GM18873 (cell line): ENCODE results near the gene PACS2.
"Not testable (repeated sequence)": the region's sequence is repeated elsewhere in the genome, so short reads cannot be mapped to it uniquely, and the experiment has no call there.

ENCODE experiments used
- ATAC-seq: cut with Tn5 transposase; IDR thresholded peaks from one replicate; pipeline ENCODE4 v1.9.1; 2021; ENCODE audit warnings: mild to moderate bottlenecking, moderate library complexity, moderate number of reproducible peaks; ENCODE audit not compliant: unreplicated experiment, low FRiP score

Gene PACS2

DNA sequence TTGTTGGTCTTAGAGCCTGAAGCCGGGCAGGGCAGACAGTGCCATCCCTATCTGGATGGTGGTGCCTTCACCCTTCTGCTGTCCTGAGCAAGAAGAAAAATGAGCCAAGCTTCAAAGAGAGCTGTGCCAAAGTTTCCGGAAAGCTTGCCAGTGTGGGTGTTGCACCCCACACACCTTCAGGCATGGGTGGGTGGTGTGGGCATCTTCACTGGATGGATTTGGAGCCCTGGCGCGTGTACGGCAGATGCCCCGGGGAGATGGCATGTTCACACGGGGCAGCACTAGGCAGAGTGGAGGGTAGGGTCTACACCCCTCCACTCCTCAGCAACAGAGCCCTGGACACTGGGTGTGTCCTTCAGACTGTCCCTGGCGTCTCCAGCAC, 33.0 kb downstream of the PACS2 start:
- no peak for ATAC-seq

DNA sequence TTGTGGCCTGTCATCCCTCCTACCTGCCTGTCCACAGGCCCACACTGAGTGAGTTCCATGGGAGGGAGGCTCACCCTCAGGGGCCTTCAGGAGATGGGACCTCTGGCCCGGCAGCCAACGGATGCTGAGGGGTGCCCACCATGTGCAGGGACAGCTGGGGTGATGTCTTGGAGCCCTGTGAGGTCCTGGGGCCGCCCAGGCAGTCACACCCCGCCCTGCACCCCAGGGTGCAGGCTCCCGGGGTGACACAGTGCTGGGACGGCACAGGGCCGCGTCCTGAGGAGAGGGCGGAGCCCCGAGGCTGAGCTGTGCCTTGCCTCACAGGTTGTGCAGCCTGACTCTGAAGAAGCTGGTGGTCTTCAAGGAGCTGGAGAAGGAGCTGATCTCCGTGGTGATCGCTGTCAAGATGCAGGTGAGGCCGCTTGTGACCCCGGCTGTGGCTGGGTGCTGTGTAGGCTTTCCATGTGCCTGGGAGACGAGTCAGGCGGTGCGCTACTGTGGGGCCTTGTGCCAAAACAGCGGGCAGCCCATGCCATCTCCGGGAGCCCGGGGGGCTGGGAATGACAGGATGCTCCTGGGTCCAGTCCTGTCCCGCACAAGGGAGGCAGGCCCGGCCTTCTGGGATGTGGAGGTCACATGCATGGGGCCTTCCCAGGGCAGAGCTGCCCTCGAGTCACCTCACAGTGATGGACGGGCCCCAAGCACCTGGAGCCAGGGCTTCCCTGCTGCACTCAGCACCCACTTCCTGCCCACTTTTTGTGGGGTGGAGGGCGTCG, 33.8 kb downstream of the PACS2 start:
- no peak for ATAC-seq

DNA sequence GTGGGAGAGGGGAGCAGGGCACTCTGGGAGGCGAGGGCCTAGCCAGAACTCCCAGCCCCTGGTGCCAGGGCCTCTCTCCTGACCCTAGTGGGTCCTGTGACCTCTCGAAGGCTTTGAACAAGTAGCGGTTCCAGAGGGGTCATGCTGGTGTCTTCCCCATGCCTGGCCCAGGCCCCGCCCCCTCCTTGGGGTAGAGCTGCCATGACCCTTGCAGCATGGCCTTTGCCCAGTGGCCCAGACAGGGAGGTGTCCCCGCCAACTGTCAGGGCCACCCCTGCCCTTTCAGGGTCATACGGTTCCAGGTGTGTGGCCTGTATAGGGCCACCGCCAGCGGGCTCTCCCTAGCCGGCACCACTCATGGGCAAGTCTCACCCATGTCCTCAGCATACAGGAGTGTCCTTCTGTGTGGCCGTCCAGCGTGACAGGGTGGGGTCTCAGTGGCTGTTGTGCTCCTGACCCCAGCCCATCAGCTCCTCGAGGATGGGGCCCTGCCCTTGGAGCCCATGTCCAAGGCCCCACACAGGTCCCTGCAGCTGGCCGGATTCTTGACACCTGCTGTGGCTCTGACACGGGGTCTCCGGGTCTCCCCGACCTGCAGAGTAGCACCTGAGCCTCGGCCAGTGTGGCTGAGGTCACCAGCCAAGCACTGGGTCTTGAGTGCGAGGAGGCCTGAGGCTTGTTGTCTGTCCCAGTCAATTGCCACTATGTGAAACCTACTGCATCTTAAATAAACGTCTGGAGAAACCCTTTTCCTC, 34.6 kb downstream of the PACS2 start:
- ATAC-seq = no peak

DNA sequence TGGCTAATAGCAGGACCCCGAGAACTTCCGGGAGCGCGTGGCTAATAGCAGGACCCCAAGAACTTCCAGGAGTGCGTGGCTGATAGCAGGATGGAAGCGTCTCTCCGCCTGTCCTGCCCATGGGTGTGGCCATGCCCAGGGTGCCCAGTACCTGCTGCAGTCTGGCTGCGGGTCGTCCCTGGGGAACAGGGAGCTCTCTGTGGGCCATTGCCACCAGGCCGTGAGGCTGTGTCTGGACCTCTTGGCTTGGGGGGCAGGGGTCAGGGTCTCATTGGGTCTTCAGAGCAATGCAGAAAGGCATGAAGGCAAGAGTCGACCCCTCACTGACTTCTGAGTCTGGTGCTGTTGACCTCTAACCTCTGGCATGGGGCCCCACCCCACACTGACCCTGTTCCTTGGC, 35.4 kb downstream of the PACS2 start:
- no peak for ATAC-seq

DNA sequence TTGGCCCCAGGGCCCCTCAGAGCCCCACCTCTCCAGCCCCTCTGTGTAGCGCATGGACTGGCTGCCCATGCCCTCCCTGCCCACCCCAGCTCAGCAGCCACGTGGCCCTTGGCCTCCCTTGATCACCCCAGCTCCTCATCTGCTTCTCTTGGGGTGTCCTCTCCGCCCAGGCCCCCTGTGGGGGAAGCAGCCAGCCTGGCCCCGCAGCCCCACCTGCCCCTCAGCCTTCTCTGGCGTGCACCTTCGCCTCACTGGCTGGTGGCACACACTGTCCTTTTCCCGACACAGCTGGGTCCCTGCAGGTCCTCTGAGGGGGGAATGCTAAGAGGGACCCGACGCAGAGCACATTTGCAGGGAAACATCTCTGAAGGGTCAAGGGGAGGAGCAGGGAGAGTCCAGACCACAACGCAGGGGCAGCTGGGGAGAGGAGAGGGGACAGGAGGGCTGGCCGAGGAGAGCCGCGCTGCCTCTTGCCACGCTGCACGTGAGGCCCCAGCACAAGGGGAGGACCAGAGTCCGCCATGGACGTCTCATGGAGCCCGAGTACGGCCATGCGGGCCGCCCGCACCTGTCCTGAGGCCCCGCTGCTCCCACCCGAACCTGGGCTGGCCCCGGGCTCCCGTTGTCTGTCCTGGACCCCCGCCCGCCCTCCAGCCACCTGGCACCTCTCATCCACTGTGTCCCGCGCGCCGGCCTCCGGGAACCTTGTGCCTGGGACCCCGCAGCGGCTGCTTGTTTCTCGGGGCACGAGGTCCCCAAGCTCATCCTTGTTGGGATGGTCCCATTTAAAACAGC, 36.1 kb downstream of the PACS2 start:
- no peak for ATAC-seq

DNA sequence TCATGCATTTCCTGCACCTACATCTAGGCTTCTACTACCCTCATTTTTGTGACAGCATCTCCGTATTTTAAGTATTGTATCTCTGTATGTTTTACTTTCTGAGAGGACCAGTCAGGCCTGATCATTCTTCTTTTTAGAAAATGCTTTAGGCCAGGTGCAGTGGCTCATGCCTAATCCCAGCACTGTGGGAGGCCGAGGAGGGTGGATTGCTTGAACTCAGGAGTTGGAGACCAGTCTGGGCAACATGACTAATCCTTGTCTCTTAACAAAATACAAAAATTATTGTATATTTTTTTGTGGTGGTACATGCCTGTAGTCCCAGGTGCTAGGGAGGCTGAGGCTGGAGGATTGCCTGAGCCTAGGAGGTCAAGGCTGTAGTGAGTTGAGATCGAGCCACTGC, 36.9 kb downstream of the PACS2 start:
- no peak for ATAC-seq

DNA sequence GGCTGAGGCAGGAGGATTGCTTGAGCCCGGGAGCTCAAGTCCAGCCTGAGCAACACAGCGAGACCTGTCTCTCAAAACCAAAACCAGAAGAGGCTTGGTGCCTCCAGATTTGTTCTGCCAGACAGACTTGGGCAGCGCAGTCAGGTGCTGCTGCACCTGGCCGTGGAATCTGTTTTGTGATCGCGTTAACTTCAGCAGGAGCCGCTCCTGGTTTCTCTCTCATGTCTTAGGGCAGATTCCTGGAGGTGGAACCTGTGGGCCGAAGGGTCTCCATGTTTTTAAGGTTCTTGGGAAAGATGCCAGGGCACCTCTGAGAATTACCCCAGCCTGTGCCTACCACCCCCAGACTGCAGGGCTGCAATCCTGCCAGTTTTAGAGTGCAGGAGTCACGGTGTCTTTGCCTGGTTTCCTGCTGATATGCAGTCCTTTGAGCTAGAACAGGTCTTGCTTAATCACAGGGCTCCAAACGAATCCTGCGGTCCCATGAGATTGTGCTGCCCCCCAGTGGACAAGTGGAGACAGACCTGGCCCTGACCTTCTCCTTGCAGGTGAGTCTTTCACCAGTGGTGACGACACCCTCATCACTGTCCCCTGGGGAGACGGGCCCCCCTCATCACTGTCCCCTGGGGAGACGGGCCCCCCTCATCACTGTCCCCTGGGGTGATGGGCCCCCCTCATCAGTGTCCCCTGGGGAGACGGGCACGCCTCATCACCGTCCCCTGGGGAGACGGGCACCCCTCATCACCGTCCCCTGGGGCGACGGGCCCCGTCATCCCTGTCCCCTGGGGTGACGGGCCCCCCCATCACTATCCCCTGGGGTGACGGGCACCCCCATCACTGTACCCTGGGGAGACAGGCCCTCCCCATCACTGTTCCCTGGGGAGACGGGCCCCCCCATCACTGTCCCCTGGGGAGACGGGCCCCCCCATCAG, 37.6 kb downstream of the PACS2 start:
- no peak for ATAC-seq

DNA sequence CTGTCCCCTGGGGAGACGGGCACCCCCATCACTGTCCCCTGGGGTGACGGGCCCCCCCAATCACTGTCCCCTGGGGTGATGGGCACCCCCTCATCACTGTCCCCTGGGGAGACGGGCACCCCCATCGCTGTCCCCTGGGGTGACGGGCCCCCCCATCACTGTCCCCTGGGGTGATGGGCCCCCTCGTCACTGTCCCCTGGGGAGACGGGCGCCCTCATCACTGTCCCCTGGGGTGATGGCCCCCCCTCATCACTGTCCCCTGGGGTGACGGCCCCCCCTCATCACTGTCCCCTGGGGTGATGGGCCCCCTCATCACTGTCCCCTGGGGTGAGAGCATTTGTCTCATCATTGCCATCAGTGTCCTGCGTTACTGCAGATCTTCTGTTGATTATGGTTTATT, 38.6 kb downstream of the PACS2 start:
- no peak for ATAC-seq

DNA sequence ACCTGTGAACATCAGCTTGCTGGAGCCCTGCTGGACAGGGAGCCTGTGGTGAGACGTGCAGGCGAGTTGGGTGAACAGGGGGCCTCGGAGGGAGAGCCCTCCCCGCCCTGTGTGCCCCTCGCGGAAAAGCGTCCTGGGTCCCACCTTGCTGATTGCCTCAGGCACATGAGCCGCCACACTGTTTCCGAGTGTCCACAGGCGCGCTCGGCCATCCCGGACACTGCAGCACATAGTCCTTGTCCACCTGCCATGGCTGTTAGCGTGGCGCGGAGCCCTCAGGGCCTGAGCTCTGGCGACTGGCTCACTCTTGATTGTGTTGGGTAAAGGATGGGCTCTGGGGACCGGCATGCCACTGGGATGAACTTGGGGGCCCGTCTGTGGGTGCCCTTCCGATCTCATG, 40.0 kb downstream of the PACS2 start:
- no peak for ATAC-seq

DNA sequence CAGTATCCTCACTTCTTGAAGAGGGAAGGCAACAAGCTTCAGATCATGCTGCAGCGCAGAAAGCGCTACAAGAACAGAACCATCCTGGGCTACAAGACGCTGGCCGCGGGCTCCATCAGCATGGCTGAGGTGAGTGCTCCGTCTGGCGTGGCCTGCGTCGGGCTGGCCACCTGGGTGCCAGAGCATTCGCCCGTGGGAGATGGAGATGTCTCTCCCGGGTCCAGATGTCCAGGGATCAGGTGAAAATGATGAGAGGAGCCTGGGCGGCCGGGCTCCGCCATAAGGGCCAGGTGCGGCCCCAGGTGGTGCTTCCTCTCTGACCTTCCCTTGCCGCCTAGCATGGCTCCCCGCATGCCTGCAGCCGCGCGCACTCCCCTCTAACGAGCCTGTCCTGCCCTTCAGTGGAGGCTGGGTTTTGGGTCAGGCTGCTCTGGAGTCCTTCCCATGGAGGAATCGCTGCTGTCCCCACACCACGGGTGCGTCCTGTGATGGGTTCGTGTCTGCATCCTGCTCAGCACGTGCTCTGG, 40.6 kb downstream of the PACS2 start:
- no peak for ATAC-seq

DNA sequence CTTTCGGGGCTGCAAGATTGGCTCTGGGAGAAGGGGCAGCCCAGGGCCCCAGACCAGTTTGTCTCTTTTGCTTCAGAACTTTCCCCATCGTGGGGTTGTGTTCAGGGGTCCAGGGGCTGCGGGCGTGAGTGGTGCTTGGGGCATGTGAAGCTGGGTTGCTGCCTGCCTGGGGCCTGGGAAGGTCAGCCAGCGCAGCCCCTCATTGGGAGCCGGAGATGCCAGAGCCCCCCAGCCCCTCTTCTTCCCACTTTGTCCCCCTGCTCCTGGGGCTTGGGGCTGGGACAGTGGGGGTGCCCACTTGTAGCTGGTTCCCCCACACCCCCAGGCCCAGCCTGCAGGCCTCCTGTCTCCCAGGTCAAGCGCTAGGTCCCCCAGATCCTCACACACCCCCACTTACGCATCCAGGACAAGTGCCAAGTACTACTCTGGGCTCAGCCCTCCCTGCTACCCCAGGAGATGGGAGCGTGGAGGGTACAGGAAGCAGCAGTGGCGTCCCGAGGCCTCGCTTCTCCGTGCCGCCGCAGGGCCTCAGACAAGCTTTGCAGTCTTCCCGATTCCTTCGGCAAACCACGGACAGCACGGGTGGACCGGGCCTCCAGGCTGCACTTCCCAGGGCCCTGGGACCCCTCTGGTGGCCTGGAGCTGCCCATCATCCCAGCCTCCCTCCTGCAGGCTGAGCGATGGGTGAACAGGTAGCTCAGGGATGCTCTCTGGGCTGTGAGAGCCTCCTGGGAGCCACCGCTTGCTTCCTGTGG, 41.5 kb downstream of the PACS2 start:
- no peak for ATAC-seq

DNA sequence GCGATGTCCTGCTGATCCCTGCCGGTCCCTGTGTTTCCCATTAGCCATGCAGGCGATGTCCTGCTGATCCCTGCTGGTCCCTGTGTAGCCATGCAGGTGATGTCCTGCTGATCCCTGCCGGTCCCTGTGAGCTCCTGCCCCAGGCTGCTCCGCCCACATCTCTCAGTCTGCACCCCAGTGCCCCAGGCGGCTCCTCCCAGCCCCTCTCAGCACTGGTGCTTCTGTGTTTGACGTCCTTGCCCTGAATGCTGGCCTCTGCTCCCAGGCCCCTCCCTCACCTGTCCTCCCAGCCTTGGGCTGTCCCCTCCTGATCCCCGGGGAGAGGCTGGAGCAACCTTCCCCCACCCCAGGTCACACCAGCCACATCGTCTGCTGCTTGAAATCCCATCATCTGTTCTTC, 42.4 kb downstream of the PACS2 start:
- no peak for ATAC-seq

DNA sequence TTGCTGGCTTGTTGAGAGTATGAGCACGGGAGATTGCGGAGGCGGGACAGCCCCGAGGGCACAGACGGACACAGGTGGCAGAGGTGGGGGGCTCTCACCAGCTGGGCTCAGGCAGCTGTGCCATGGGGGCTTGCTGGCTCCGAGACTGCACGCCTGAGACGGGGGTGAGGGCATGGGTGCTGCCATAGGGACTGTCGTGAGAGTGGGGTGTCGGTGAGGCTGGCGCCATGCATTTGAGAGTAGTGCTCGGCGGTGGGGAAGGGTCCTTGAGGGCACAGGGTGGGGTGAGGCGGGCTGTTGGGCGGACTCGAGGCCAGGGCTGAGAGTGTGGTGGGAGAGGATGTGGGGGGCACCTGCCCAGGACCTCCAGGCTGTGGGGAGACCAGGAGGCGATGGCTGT, 43.1 kb downstream of the PACS2 start:
- ATAC-seq = no peak

DNA sequence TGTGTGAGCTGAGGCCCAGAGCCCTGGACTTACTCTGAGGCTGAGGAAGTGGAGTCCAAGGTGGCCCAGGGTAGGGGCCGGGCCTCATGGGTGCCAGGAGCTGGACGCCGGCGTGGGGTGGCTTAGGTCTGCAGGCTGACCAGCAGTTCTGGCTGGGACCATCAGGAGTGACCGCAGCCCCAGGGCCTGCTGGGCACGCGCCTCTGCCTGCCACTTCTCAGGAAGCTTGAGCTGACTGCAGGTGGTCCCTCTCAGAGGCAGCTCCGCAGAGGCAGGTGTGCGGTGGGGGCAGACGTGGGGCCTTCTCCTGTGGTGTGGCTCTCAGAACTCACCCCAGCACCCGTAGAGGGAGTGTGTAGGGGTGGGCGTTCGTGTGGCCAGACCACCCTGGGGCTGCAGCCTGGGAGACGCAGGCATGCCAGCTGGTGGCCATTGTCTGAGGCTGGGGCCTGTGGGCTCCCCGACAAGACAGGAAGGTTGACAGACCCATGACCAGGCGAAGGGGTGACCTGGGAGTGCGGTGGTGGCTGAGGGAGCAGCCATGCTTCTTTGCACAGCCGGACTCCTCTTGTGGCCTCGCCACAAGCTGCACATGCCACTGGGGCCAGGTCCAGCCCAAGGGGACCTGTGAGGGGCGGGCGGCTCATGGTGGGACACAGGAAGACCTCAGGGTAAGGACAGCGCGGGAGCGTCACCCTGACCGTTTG, 43.7 kb downstream of the PACS2 start:
- no peak for ATAC-seq

DNA sequence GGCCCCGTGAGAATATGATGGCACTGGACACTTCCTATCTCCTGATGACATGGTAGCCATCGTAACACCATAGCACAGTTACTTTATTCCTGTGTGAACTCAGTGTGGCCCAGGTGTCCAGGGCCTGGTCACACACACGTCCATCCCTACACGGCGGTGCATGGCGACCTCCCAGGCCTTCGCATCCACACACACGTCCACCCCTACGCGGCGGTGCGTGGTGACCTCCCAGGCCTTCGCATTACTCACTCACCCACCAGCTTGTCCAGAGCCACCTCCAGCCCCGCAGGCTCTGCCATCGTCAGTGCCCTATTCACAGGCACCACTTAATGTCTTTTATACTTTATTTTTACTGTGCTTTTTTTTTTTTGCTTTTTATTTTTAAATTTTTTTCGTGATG, 44.4 kb downstream of the PACS2 start:
- ATAC-seq = no peak

DNA sequence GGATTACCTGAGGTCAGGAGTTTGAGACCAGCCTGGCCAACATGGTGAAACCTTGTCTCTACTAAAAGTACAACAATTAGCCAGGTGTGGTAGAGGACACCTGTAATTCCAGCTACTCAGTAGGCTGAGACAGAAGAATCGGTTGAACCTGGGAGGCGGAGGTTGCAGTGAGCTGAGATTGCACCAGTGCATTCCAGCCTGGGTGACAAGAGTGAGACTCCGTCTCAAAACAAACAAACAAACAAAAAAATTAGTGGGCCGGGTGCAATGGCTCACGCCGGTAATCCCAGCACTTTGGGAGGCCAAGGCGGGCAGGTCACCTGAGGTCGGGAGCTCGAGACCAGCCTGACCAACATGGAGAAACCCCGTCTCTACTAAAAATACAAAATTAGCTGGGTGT, 46.9 kb downstream of the PACS2 start:
- not testable (repeated sequence) for ATAC-seq

DNA sequence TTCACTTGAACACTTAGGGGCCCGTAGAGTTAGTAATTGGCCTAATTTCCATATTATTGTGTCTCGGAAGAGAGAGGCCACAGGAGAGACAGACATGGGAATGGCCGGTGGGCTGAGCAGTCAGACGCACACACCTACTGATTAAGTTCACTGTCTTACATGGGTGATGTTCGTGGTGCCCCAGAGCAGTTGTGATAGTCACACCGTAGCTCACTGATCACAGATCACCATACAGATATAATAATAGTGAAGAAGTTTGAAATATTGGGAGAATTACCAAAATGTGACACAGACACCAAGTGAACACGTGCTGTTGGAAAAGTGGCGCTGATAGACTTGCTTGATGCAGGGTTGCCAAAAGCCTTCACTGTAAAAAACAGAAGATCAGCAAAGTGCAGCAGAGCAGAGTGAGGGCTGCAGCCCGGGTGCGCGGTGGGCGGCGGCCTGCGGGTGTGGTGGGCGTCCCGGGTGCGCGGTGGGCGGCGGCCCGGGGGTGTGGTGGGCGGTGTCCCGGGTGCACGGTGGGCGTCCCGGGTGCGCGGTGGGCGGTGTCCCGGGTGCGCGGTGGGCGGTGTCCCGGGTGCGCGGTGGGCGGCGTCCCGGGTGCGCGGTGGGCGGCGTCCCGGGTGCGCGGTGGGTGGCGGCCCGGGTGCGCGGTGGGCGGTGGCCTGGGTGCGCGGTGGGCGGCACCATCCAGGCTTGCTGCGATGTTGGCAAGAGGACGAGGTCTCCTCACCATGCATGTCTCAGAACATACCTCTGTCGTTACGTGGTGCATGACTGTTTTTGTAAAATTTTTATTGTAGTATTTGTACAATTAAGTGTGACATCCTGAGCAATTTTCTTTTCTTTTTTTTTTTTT, 49.5 kb downstream of the PACS2 start:
- no peak for ATAC-seq

DNA sequence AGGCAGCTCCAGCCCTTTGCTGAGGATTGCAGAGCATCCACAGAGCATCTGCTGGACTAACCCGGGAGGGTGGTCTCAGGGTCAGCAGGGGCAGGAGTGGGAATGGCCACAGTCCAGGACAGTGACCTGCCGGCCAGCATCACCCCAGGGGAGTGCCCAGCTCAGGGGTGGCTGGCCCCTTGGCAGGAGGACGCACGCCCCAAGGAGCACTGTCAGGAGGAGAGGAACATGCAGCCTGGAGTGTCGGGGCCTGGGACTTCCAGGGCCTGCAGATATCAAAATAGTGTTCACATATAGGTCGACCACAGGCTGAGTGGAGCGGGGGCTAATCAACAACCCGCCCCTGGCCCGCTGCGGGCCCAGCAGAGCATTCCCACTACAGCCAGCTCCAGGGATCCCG, 50.6 kb downstream of the PACS2 start:
- no peak for ATAC-seq
